TTC549 (cell line): ENCODE results near the gene CPSF2.

Experiments used
- FAIRE-seq: peaks from 2 replicates; lab custom pipeline; 2012; peaks lifted over from hg19 to GRCh38; lab: Jason Lieb, UNC

CPSF2 gene

DNA sequence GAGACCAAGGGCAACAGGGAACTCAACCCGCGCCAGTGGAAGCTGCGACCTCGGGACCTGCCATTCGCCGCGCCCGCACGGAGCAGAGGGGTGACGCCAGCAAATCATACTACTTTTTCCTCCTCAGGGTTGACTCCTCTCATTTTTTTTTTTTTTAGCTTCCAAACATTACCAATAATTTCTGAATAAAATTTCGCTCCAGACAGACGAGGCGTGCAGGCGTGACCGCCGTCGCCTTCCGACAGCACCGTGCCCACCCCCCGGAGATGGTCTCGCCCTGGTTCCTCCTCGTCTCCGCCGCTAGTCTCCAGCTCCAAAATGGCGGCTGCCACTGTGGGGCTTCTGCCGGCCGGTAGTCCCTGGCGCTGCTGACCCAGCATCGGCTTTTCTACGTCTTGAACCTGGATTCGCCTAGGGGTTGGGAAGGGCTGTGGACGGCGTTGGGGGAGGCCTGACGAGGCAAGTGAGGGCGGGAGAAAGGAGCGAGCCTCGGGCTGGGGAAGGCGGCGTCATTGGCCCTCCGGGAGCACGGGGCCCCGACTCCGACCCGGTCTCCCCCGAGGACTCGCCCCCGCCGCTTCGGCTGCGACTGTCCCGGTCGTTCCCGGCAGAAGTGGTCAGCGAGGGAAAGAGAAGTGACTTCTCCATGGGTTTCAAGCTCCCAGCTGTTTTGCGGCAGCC is at the start of gene CPSF2, which contains the start of gene NDUFB1:
Gene CPSF2 (plus strand): TSS at position 300 of the 681 bp plus-strand sequence. CDS start 9,016 bp downstream, outside the sequence.
Gene NDUFB1 (minus strand): TSS at position 37 of the 681 bp plus-strand sequence. CDS start 4,069 bp downstream, outside the sequence.
- no peak for FAIRE-seq

DNA sequence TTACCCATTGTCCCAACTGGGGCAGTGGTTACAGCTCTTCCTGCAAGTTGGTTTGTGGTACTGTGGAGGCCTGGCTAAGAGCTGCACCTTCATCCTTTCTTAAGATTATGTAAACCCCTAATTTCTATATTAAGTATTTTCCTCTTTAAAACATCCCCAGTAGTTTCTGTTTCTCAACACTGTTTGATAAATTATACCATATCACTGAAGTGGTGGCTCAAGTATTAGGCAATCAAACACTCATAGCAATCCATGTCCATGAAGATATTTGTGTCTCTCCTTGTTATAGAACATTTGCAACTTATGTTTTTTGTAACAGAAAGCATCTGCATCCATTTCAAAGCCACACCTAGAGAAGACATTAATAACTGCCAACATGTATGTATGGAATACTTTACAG is 47.2 kb upstream of the CPSF2 start:
- no peak for FAIRE-seq

DNA sequence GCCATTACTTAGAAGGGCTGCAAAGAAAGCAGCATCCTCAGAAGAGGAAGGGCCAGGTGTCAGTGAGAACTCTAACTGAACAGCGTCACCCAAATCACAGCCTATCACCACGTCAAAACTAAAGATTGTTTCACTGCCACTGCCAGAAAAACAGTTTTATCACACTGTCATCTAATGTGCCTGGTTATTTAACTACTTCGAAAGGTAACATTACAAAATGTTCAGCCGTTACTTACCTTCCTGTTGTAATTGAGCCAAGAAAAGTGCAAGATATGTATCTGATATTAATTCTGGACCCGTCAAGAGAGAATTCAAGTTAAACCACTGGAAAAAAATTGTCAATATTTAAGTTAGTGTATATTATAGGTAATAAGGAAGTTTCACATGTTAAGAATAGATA is 33.3 kb upstream of the CPSF2 start:
- FAIRE-seq: no peak

GRCh38 chr14:92093320-92093719 is 28.4 kb upstream of the CPSF2 start:
- FAIRE-seq: no peak

DNA sequence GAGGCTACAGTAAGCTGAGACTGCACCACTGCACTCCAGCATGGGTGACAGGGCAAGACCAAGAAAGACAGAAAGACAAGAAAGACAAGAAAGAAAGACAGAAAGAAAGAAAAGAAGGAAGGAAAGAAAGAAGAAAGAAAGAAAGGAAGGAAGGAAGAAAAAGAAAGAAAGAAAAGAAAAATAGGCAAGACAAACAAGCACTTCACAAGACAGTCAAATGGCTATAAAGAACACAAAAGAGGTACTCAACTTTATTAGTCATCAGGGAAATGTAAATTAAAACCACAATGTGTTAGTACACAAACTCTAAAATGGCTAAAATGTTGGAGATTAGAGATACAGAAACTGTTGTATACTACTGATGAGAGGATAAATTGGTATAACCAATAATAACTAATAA is 22.0 kb upstream of the CPSF2 start:
- no peak for FAIRE-seq

DNA sequence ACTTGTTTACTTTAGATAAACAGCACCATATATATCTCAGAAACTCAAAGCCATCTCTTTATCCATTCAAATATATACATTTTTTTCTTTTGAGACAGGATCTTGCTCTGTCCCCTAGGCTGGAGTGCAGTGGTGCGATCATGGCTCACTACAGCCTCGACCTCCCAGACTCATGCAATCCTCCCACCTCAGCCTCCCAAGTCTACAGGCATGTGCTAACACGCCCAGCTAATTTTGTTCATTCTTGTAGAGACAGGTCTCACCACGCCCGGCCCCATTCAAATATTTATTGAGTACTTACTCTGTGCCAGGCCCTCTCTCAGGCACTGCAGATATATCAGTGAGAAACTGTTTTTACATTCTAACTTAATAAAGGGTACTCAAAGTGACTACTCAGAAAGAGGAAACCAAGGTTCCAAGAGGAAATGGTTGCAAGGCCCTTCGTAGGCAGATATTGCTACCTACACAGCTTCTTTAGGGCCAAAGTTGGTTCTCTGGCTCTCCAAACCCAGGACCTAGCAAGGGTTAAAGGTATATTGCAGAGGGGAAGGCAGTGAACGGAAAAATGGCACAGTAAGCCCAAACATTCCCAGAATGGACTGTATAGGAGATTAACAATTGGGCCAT is 18.3 kb upstream of the CPSF2 start:
- no peak for FAIRE-seq

- FAIRE-seq: no peak
Observed at GRCh38 chr14:92105073-92105892, 16.5 kb upstream of the CPSF2 start.

DNA sequence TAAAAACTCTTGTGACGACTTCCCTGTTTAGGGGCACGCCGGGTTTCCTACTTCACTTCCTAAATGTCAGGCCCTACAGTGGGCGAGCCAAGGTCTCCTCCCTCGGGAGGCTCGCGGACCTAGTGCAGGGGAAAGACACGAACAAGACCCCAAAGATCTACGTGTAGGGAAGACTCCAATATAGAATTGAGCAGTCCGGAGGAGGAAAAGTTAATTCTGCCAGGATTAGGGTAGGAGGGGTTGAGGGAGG is 16.0 kb upstream of the CPSF2 start:
- no peak for FAIRE-seq

- FAIRE-seq: no peak
Observed at GRCh38 chr14:92106143-92106926, 15.4 kb upstream of the CPSF2 start, which contains the start of gene ATXN3. TSS of gene ATXN3 (minus strand) at chr14:92106582. CDS start at chr14:92106552, 30 bp downstream.

GRCh38 chr14:92108345-92109254 is 13.2 kb upstream of the CPSF2 start:
- FAIRE-seq: no peak

GRCh38 chr14:92109490-92109889 is 12.3 kb upstream of the CPSF2 start:
- FAIRE-seq: no peak

GRCh38 chr14:92121207-92121669 is 531 bp upstream of the CPSF2 start:
- FAIRE-seq: no peak

DNA sequence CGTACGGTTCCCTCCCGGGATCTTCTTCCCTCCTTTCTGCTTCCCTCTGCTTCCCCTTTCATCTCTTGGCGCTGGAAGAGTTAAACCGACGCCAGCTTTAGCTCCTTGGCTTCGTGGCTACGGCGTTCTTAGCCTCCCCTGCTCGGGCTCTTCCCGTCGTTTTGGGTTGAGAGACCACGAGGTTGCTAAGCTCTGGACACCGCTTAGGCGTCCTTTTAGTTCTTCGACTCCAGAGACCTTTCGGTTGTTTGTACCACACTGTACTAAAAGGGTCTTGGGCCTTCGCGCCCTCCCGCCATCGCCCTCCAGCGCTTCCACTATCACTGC is 545 bp downstream of the CPSF2 start:
- FAIRE-seq: no peak

DNA sequence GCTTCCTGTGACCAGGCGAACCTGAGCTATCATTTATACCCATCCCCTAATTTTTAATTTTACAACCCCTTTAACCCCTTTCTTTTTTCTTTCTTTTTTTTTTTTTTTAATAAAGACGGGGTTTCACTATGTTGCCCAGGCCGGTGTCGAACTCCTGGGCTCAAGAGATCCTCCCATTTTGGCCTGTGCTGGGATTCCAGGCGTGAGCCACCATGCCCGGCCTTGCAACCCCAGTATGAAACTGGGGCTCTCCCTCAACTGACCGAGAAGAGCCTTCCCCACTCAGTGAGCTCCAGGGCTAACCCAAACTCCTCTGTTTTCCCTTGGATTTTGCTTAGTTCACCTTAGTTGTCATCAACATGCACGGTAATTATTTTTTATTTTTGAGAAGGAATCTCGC is 992 bp downstream of the CPSF2 start:
- no peak for FAIRE-seq

- no peak for FAIRE-seq
Observed at GRCh38 chr14:92134456-92134855, 12.7 kb downstream of the CPSF2 start.

GRCh38 chr14:92135269-92135668 is 13.5 kb downstream of the CPSF2 start:
- no peak for FAIRE-seq

DNA sequence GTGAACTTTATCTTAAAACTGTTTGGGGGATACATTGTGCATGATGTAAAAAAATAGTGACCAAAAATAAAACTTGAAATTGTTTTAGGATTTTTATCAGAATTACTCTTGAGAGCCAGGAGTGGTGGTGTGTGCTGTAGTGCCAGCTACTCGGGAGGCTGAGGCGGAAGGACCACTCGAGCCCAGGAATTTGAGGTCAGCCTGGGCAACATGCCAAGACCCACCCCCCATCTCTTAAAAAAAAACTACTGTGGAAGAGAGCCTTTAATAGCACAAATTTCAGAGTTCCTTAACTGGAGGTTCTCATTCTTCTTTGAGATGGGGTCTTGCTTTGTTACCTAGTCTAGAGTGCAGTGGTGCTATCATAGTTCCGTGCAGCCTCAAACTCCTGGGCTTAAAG is 21.5 kb downstream of the CPSF2 start:
- FAIRE-seq: no peak

DNA sequence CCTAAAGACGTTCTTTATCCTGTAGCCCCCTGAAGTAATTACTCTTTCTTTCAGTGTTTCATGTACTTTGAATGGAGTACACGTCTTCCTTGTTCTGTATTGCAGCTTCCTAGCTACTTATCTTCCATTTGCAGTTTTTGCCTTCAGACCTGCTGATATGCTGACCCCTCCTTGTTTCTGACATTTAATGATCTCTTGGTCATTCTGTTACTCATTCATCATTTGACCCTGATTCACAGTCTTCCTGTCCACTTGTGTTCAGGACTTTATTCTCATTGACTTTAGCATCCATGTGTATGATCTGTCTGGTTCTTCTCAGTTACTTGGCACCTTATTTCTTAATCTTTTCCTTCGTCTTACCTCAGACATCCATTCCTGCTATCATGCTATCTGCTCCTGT is 22.2 kb downstream of the CPSF2 start:
- no peak for FAIRE-seq

DNA sequence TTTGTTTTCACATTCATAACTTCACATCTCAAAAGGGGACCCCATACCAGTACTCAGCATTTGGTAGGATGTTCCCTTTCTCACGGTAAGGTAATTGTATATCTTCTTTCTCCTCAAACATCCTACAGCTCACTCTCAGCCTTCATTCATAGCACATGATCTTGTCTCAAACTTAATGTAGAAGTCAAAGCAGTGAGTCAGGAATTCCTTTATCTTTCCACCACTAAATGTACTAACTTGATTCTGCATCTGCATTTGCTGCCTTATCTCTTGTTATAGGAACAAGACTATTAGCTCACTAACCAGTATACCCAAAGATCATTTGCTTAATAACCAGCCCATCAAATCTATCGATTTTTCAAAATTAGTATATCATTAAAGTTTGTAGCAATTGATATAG is 22.9 kb downstream of the CPSF2 start:
- FAIRE-seq: no peak

GRCh38 chr14:92153581-92153980 is 31.8 kb downstream of the CPSF2 start:
- FAIRE-seq: no peak

- FAIRE-seq: no peak
Observed at GRCh38 chr14:92154283-92154942, 32.6 kb downstream of the CPSF2 start.
